ENCODE results near the gene NOX5. TPM values are rescaled to one million over a fixed set of nuclear protein-coding genes. Genes with fewer than 3 reads are reported as not detected.

NOX5 gene
- total RNA-seq, 1 donor from 2014 or later, result not detected

DNA sequence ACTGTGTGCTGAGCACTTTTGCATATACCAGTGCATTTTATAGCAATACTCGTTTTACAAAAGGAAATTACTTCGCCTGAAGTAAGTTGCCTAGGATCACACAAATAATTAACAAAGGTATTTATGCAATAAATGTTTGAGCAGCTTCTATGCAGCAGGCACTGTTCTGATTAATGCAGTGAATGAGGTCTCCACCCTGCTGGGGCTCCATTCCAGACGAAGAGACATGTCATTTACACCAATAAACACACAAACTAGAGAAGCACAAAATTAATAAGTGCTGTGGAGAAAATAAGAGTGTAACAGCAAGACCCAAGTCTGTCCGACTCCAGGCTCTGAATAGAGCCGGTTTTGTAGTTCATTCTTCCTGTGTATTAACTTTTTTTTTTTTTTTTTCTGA is 17.5 kb downstream of the NOX5 start:
- no peak for DNase-seq (ENCODE audit: extremely low spot score, unreplicated experiment)
- H3K4me3 Mint-ChIP-seq (ENCODE audit: unreplicated experiment), result peak overlapping the region; percentile 48
- no peak for TF ChIP-seq CTCF (IDR thresholded peaks at IDR 0.05)
- H3K27ac Mint-ChIP-seq (ENCODE audit: unreplicated experiment), result no peak overlapping the region
- H3K9me3 Mint-ChIP-seq (ENCODE audit: unreplicated experiment), result no peaks in the 10 kb centered on the region
- H3K27me3 Mint-ChIP-seq (ENCODE audit: unreplicated experiment), result peaks cover 2% of the 10 kb centered on the region
- H3K4me1 Mint-ChIP-seq (ENCODE audit: unreplicated experiment), result peaks cover 7% of the 10 kb centered on the region
- no peaks in the 10 kb centered on the region for H3K36me3 Mint-ChIP-seq (ENCODE audit: unreplicated experiment)

DNA sequence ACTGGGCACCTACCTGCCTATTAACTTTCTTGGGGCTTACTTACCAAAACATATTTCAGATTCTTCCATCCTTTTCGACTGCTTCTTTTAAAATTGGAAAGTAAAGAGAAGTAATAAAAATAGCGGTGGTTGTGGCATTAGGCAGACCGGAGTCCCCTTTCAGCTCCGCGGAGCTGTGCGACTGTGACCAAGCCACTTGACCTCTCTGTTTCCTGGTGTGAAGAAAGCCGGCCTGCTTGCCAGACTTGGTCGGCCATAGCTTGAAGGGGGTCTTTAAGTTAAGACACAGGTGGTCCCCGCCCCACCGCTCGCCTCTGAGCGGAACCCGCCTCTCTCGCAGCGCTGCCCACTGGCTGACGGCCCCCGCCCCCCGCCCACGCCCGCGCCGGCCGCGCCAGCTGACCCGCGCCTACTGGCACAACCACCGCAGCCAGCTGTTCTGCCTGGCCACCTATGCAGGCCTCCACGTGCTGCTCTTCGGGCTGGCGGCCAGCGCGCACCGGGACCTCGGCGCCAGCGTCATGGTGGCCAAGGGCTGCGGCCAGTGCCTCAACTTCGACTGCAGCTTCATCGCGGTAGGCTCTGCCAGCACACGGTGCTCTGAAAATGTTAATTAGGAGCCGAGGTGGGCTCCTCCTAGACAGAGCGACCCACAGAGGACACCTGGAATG is 18.3 kb downstream of the NOX5 start:
- Mint-ChIP-seq H3K4me1 (ENCODE audit: unreplicated experiment) (peaks cover 7% of the 10 kb centered on the region), H3K27ac (ENCODE audit: unreplicated experiment) (no peak overlapping the region), H3K27me3 (ENCODE audit: unreplicated experiment) (peaks cover 2% of the 10 kb centered on the region), H3K4me3 (ENCODE audit: unreplicated experiment) (no peak overlapping the region), H3K36me3 (ENCODE audit: unreplicated experiment) (no peaks in the 10 kb centered on the region), H3K9me3 (ENCODE audit: unreplicated experiment) (no peaks in the 10 kb centered on the region)
- DNase-seq (ENCODE audit: extremely low spot score, unreplicated experiment), result no peak
- no peak for TF ChIP-seq CTCF (IDR thresholded peaks at IDR 0.05)

DNA sequence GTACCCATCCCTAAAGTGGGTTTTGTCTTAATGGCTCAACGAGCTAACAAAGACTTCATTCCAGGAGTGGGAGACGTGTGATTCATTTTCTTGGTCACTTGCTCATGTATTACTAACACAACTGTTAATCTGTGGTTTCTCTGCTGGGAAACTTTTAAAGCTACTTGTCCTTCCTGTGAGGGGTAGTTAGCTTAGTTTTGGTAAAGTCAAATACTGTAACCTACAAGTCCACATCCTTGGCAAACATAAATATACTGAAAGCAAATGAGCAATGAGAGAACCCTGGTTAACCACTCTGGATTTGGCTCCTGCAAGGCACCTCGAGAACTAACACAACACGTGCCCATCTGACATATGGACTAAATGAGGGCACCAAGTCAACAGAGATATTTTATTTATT is 19.9 kb downstream of the NOX5 start:
- Mint-ChIP-seq H3K4me3 (ENCODE audit: unreplicated experiment) (no peak overlapping the region), H3K36me3 (ENCODE audit: unreplicated experiment) (no peaks in the 10 kb centered on the region), H3K9me3 (ENCODE audit: unreplicated experiment) (no peaks in the 10 kb centered on the region), H3K27ac (ENCODE audit: unreplicated experiment) (no peak overlapping the region), H3K27me3 (ENCODE audit: unreplicated experiment) (no peaks in the 10 kb centered on the region), H3K4me1 (ENCODE audit: unreplicated experiment) (peaks cover 7% of the 10 kb centered on the region)
- no peak for TF ChIP-seq CTCF (IDR thresholded peaks at IDR 0.05)
- DNase-seq (ENCODE audit: extremely low spot score, unreplicated experiment), result no peak

- H3K27me3 Mint-ChIP-seq (ENCODE audit: unreplicated experiment), result no peaks in the 10 kb centered on the region
- no peak for DNase-seq (ENCODE audit: extremely low spot score, unreplicated experiment)
- H3K4me1 Mint-ChIP-seq (ENCODE audit: unreplicated experiment), result peaks cover 7% of the 10 kb centered on the region
- H3K4me3 Mint-ChIP-seq (ENCODE audit: unreplicated experiment), result no peak overlapping the region
- H3K9me3 Mint-ChIP-seq (ENCODE audit: unreplicated experiment), result no peaks in the 10 kb centered on the region
- H3K36me3 Mint-ChIP-seq (ENCODE audit: unreplicated experiment), result no peaks in the 10 kb centered on the region
- peak; percentile 35 for TF ChIP-seq CTCF (IDR thresholded peaks at IDR 0.05)
- H3K27ac Mint-ChIP-seq (ENCODE audit: unreplicated experiment), result no peak overlapping the region
Measured at GRCh38 chr15:69035205-69035917, 20.9 kb downstream of the NOX5 start.

DNA sequence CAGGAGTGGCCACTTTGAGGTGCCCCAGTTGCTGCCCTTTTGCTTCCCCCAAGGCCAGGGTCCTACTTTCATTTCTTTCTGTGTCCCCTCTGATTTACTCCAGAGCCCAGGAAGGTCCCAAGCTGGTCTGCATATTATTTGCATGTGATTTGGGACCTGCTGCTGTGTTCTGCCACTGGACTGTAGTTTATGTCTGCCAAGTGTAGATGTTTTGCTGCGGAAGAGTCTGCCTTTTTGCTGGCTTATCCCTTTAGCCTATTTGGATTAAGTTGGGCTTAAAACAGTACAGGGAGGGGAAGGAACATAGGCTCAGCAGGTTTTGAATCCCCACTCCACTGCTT is 21.4 kb downstream of the NOX5 start:
- H3K27ac Mint-ChIP-seq (ENCODE audit: unreplicated experiment), result no peak overlapping the region
- no peaks in the 10 kb centered on the region for H3K9me3 Mint-ChIP-seq (ENCODE audit: unreplicated experiment)
- H3K4me1 Mint-ChIP-seq (ENCODE audit: unreplicated experiment), result peaks cover 7% of the 10 kb centered on the region
- DNase-seq (ENCODE audit: extremely low spot score, unreplicated experiment), result no peak
- TF ChIP-seq CTCF (IDR thresholded peaks at IDR 0.05), result no peak
- no peak overlapping the region for H3K4me3 Mint-ChIP-seq (ENCODE audit: unreplicated experiment)
- H3K36me3 Mint-ChIP-seq (ENCODE audit: unreplicated experiment), result no peaks in the 10 kb centered on the region
- H3K27me3 Mint-ChIP-seq (ENCODE audit: unreplicated experiment), result no peaks in the 10 kb centered on the region

Data from osteocyte (in vitro differentiated cells).